Neural progenitor cell (in vitro differentiated cells): Measurements from ENCODE around the gene OPHN1. TPM values are rescaled to one million over a fixed set of nuclear protein-coding genes. Genes with fewer than 3 reads are reported as not detected.
A peak's percentile ranks its signal among the peaks of the same experiment; 100 is the strongest.

Experiments used
- DNase-seq: peaks from one replicate; pipeline ENCODE4 v3.0.0-alpha.2; 2016; ENCODE audit warnings: low spot score
- H2AFZ ChIP-seq: fragments of 200-600 bp; sonication (generic); replicated peaks from 2 replicates; pipeline ENCODE4 v1.6.1; 2016; ENCODE audit warnings: antibody characterized with exemption
- H3F3A ChIP-seq: fragments of 200-600 bp; sonication (generic); 2 replicates; pipeline ENCODE4 v1.6.1; 2016; ENCODE audit warnings: antibody characterized with exemption, low read depth
- H3K27ac ChIP-seq: fragments of 200-600 bp; sonication (generic); 2 replicates; pipeline ENCODE4 v1.5.1; 2016; ENCODE audit warnings: mild to moderate bottlenecking
- H3K27me3 ChIP-seq: fragments of 200-600 bp; sonication (generic); 2 replicates; pipeline ENCODE4 v1.6.1; 2016; ENCODE audit warnings: mild to moderate bottlenecking, moderate library complexity
- H3K36me3 ChIP-seq: fragments of 200-600 bp; sonication (generic); 2 replicates; pipeline ENCODE4 v1.5.1; 2016
- H3K4me1 ChIP-seq: fragments of 200-600 bp; sonication (generic); 2 replicates; pipeline ENCODE4 v1.6.1; 2016; ENCODE audit warnings: mixed run types
- H3K4me2 ChIP-seq: fragments of 200-600 bp; sonication (generic); 2 replicates; pipeline ENCODE4 v1.6.1; 2016
- H3K4me3 ChIP-seq: fragments of 200-600 bp; sonication (generic); 2 replicates; pipeline ENCODE4 v1.5.1; 2016
- H3K79me2 ChIP-seq: fragments of 200-600 bp; sonication (generic); 2 replicates; pipeline ENCODE4 v1.6.1; 2016; ENCODE audit warnings: low read depth
- H3K9ac ChIP-seq: fragments of 200-600 bp; sonication (generic); 2 replicates; pipeline ENCODE4 v1.6.1; 2016
- H3K9me3 ChIP-seq: fragments of 200-600 bp; sonication (generic); 2 replicates; pipeline ENCODE4 v1.5.1; 2016; ENCODE audit warnings: low read depth
- H4K20me1 ChIP-seq: fragments of 200-600 bp; sonication (generic); 2 replicates; pipeline ENCODE4 v1.6.1; 2016; ENCODE audit warnings: low read depth
- H3K27ac Mint-ChIP-seq: 3 replicates; pipeline ENCODE4 v1.8.0; 2021; ENCODE audit warnings: mixed read lengths
- H3K27me3 Mint-ChIP-seq: 2 replicates; pipeline ENCODE4 v1.8.0; 2022; ENCODE audit warnings: low read depth, mild to moderate bottlenecking, inconsistent platforms, moderate library complexity, mixed read lengths; ENCODE audit not compliant: insufficient read depth
- H3K36me3 Mint-ChIP-seq: 3 replicates; pipeline ENCODE4 v1.8.0; 2021; ENCODE audit warnings: mixed read lengths
- H3K4me1 Mint-ChIP-seq: 3 replicates; pipeline ENCODE4 v1.8.0; 2021; ENCODE audit warnings: mixed read lengths
- H3K4me3 Mint-ChIP-seq: 3 replicates; pipeline ENCODE4 v1.8.0; 2021; ENCODE audit warnings: mild to moderate bottlenecking, moderate library complexity, mixed read lengths
- H3K9me3 Mint-ChIP-seq: 3 replicates; pipeline ENCODE4 v1.8.0; 2020; ENCODE audit warnings: mixed read lengths
- CTCF ChIP-seq: fragments of 200-600 bp; sonication (generic); IDR thresholded peaks from 2 replicates; pipeline ENCODE4 v1.5.1; 2017; ENCODE audit warnings: antibody characterized with exemption, mild to moderate bottlenecking
- EZH2 ChIP-seq: fragments of 200-600 bp; sonication (generic); IDR thresholded peaks from 2 replicates; pipeline ENCODE4 v1.6.1; 2017; ENCODE audit warnings: antibody characterized with exemption, mild to moderate bottlenecking, moderate library complexity
- EZH2phosphoT487 ChIP-seq: fragments of 200-600 bp; sonication (generic); IDR thresholded peaks from 2 replicates; pipeline ENCODE4 v1.6.1; 2017; ENCODE audit warnings: antibody characterized with exemption
- total RNA-seq: library from RNA; depleted of rRNA; stranded (reverse); fragments of >200 nt; gene quantifications from 2 replicates; pipeline ENCODE4 v1.2.3, GENCODE V29; 2015; ENCODE audit warnings: low replicate concordance

The OPHN1 gene
- total RNA-seq, 1 donor from 2014 or later = 4.5 TPM

GRCh38 chrX:68163441-68163840, 269.9 kb downstream of the OPHN1 start:
- no peaks in the 10 kb centered on the region for H3K4me1 ChIP-seq
- no peaks in the 10 kb centered on the region for H3F3A ChIP-seq
- no peak overlapping the region for H3K4me2 ChIP-seq
- H3K9ac ChIP-seq = no peak overlapping the region
- H3K9me3 Mint-ChIP-seq = no peaks in the 10 kb centered on the region
- H2AFZ ChIP-seq = no peak overlapping the region
- no peaks in the 10 kb centered on the region for H3K27me3 ChIP-seq
- no peak for DNase-seq
- peaks cover 5% of the 10 kb centered on the region for H3K9me3 ChIP-seq
- H3K36me3 ChIP-seq = no peaks in the 10 kb centered on the region
- no peak overlapping the region for H3K27ac Mint-ChIP-seq
- TF ChIP-seq CTCF (no peak), EZH2 (no peak), EZH2phosphoT487 (no peak)
- no peaks in the 10 kb centered on the region for H4K20me1 ChIP-seq
- H3K27ac ChIP-seq = no peak overlapping the region
- no peaks in the 10 kb centered on the region for H3K27me3 Mint-ChIP-seq
- H3K4me3 ChIP-seq = no peak overlapping the region
- H3K36me3 Mint-ChIP-seq = no peaks in the 10 kb centered on the region
- no peak overlapping the region for H3K4me3 Mint-ChIP-seq
- H3K4me1 Mint-ChIP-seq = no peaks in the 10 kb centered on the region
- H3K79me2 ChIP-seq = no peaks in the 10 kb centered on the region

GRCh38 chrX:68147848-68148247, 285.4 kb downstream of the OPHN1 start:
- Mint-ChIP-seq H3K27me3 (no peaks in the 10 kb centered on the region), H3K4me3 (no peak overlapping the region), H3K27ac (no peak overlapping the region), H3K36me3 (no peaks in the 10 kb centered on the region), H3K9me3 (no peaks in the 10 kb centered on the region), H3K4me1 (no peaks in the 10 kb centered on the region)
- TF ChIP-seq EZH2 (no peak), EZH2phosphoT487 (no peak), CTCF (no peak)
- H3K36me3 ChIP-seq = no peaks in the 10 kb centered on the region
- no peaks in the 10 kb centered on the region for H3K79me2 ChIP-seq
- H3F3A ChIP-seq = no peaks in the 10 kb centered on the region
- DNase-seq = no peak
- no peak overlapping the region for H3K4me2 ChIP-seq
- no peak overlapping the region for H3K9ac ChIP-seq
- H3K4me3 ChIP-seq = no peak overlapping the region
- no peaks in the 10 kb centered on the region for H4K20me1 ChIP-seq
- no peaks in the 10 kb centered on the region for H3K4me1 ChIP-seq
- H3K27ac ChIP-seq = no peak overlapping the region
- H2AFZ ChIP-seq = no peak overlapping the region
- H3K9me3 ChIP-seq = peaks cover 5% of the 10 kb centered on the region
- H3K27me3 ChIP-seq = no peaks in the 10 kb centered on the region

GRCh38 chrX:68146054-68146453, 287.2 kb downstream of the OPHN1 start:
- Mint-ChIP-seq H3K4me3 (no peak overlapping the region), H3K4me1 (no peaks in the 10 kb centered on the region), H3K27ac (no peak overlapping the region), H3K27me3 (no peaks in the 10 kb centered on the region), H3K9me3 (no peaks in the 10 kb centered on the region), H3K36me3 (no peaks in the 10 kb centered on the region)
- Histone ChIP-seq H3K4me3 (no peak overlapping the region), H3K27me3 (no peaks in the 10 kb centered on the region), H2AFZ (no peak overlapping the region), H3K27ac (no peak overlapping the region), H3K36me3 (no peaks in the 10 kb centered on the region), H4K20me1 (no peaks in the 10 kb centered on the region), H3K9me3 (peaks cover 5% of the 10 kb centered on the region), H3K79me2 (no peaks in the 10 kb centered on the region), H3K9ac (no peak overlapping the region), H3F3A (no peaks in the 10 kb centered on the region), H3K4me2 (no peak overlapping the region), H3K4me1 (no peaks in the 10 kb centered on the region)
- DNase-seq = peak; percentile 20
- peak; percentile 53 for TF ChIP-seq CTCF
- no peak for TF ChIP-seq EZH2

GRCh38 chrX:68139791-68140190, 293.5 kb downstream of the OPHN1 start:
- no peak overlapping the region for H3K9ac ChIP-seq

More at GRCh38 chrX:68139791-68140190, 293.5 kb downstream of the OPHN1 start:
- Histone ChIP-seq H3K4me3 (no peak overlapping the region), H4K20me1 (no peaks in the 10 kb centered on the region), H3K27me3 (no peaks in the 10 kb centered on the region), H3K9me3 (no peaks in the 10 kb centered on the region), H2AFZ (no peak overlapping the region), H3K36me3 (no peaks in the 10 kb centered on the region), H3K4me2 (no peak overlapping the region), H3K4me1 (no peaks in the 10 kb centered on the region), H3K27ac (no peak overlapping the region), H3F3A (no peaks in the 10 kb centered on the region), H3K79me2 (no peaks in the 10 kb centered on the region)
- no peaks in the 10 kb centered on the region for H3K9me3 Mint-ChIP-seq
- no peaks in the 10 kb centered on the region for H3K4me1 Mint-ChIP-seq
- H3K27me3 Mint-ChIP-seq = no peaks in the 10 kb centered on the region
- TF ChIP-seq EZH2phosphoT487 (no peak), CTCF (no peak), EZH2 (no peak)
- H3K27ac Mint-ChIP-seq = no peak overlapping the region
- DNase-seq = no peak
- H3K36me3 Mint-ChIP-seq = no peaks in the 10 kb centered on the region
- H3K4me3 Mint-ChIP-seq = no peak overlapping the region
